ENCODE measurements around the gene WDR86.

- TF ChIP-seq, protein P1, sequence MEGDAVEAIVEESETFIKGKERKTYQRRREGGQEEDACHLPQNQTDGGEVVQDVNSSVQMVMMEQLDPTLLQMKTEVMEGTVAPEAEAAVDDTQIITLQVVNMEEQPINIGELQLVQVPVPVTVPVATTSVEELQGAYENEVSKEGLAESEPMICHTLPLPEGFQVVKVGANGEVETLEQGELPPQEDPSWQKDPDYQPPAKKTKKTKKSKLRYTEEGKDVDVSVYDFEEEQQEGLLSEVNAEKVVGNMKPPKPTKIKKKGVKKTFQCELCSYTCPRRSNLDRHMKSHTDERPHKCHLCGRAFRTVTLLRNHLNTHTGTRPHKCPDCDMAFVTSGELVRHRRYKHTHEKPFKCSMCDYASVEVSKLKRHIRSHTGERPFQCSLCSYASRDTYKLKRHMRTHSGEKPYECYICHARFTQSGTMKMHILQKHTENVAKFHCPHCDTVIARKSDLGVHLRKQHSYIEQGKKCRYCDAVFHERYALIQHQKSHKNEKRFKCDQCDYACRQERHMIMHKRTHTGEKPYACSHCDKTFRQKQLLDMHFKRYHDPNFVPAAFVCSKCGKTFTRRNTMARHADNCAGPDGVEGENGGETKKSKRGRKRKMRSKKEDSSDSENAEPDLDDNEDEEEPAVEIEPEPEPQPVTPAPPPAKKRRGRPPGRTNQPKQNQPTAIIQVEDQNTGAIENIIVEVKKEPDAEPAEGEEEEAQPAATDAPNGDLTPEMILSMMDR (IDR thresholded peaks at IDR 0.05), result no peak
- no peak for TF ChIP-seq POLR2A (IDR thresholded peaks at IDR 0.05)
- TF ChIP-seq EP300 (IDR thresholded peaks at IDR 0.05), result no peak
- no peak for TF ChIP-seq POLR2AphosphoS5 (IDR thresholded peaks at IDR 0.05)
These were observed 43.5 kb upstream of the WDR86 start for GRCh38 chr7:151453326-151453791.

All from upper lobe of left lung (tissue), 4 donors.